ENCODE data around the gene MBP. TPM values are rescaled to one million over a fixed set of nuclear protein-coding genes. Genes with fewer than 3 reads are reported as not detected.

The MBP gene
- total RNA-seq, 2 donors from 2014 or later, result 43.0 to 65.8 TPM

DNA sequence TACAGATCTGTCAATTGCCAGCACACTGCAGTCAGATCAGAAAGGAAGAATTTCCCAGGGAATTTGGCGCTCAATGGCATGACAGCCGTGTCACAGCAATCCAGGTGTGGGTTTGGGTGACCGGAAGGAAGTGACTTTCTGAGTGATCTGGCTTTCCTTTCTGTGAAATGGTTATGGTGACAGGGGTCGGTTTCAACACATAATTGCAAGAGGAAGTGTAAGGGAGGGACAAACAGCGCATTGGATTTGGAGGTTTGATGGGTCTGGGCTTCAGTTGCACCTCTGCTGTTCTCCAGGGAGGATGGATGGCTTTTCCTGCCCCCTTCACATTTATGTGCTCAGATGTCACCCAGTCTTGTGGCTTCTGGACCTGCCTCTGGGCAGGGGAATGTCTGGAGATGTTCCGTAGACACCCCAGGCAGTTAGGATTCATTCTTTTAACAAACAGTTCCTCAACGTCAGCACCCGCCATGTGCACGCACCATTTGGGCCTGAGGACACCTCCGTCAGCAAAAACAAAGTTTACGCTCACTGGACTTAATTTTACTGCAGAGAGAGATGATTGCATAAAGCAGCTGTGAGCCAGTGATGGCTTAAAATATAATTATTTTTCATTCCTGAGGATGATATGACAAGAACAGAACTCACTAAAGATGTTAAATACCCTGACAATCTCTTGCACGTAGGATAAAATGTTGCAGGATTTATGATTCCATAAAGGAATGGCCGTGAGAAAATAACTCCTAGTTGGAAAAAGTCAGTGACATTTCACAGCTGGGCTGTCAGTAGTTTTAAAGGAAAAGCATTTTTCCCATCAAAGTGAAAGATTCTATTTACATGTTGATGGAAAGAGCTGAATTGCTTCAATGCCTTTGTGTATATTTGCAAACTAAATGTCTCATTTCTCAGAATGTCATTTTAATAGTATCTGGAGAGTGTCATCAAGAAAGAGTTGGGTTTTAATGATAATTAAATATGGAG lies 36.9 kb downstream of the MBP start:
- Histone ChIP-seq H3K36me3 (no peaks in the 10 kb centered on the region), H3K4me1 (no peaks in the 10 kb centered on the region), H3K4me3 (no peak overlapping the region), H3K27me3 (no peaks in the 10 kb centered on the region), H3K27ac (no peak overlapping the region), H3K9ac (ENCODE audit: low read depth in 2 of 2, low read length in 2 of 2) (no peak overlapping the region), H3K9me3 (no peaks in the 10 kb centered on the region)
- no peak for DNase-seq
- intact Hi-C loops (cut with DNase I), result no loop called here
- TF ChIP-seq, protein P1, sequence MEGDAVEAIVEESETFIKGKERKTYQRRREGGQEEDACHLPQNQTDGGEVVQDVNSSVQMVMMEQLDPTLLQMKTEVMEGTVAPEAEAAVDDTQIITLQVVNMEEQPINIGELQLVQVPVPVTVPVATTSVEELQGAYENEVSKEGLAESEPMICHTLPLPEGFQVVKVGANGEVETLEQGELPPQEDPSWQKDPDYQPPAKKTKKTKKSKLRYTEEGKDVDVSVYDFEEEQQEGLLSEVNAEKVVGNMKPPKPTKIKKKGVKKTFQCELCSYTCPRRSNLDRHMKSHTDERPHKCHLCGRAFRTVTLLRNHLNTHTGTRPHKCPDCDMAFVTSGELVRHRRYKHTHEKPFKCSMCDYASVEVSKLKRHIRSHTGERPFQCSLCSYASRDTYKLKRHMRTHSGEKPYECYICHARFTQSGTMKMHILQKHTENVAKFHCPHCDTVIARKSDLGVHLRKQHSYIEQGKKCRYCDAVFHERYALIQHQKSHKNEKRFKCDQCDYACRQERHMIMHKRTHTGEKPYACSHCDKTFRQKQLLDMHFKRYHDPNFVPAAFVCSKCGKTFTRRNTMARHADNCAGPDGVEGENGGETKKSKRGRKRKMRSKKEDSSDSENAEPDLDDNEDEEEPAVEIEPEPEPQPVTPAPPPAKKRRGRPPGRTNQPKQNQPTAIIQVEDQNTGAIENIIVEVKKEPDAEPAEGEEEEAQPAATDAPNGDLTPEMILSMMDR (IDR thresholded peaks at IDR 0.05), result no peak

DNA sequence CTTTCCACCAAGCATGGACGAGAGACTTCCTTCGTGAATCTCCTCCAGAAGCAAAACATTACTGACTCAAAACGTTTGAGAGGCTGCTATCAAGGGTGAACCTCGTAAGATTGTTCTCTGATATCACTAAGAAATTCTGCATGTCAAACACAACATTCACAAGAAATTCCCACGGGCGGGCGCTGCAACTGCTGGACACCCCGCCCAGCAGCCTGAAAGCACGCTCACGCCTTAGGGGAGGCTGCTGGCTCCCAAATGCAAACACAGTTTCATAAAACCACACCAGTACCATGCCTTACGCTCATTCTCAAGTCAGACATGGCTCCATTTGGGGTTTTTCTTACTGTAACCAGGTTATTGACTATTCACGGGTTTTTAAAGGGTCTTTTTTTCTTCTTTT lies 39.0 kb downstream of the MBP start:
- TF ChIP-seq, protein P1 (IDR thresholded peaks at IDR 0.05), result no peak
- no peak overlapping the region for H3K27ac ChIP-seq
- intact Hi-C loops (cut with DNase I), result no loop called here
- no peak for DNase-seq
- no peaks in the 10 kb centered on the region for H3K4me1 ChIP-seq
- H3K9ac ChIP-seq (ENCODE audit: low read depth in 2 of 2, low read length in 2 of 2), result no peak overlapping the region
- no peaks in the 10 kb centered on the region for H3K9me3 ChIP-seq
- no peaks in the 10 kb centered on the region for H3K27me3 ChIP-seq
- H3K4me3 ChIP-seq, result no peak overlapping the region
- H3K36me3 ChIP-seq, result no peaks in the 10 kb centered on the region

DNA sequence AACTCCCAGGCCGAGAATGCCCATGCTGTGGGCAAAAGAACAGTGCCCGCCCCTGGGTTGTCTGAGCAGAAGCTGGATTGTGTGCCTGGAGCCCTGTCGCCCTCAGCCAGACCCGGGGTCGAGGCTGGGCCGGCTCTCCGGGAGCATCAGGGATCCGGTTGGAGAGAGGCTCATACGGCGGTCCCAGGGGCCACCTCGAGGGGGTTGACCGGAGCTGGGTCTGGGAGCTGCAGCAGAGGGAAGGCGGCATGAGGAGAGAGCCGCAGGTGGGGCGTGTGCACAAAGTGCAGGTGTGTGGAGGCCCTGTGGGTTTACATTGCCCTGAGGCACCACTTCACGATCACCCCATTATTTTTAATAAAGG lies 39.5 kb downstream of the MBP start:
- Histone ChIP-seq H3K27me3 (no peaks in the 10 kb centered on the region), H3K36me3 (no peaks in the 10 kb centered on the region), H3K4me1 (no peaks in the 10 kb centered on the region), H3K9me3 (no peaks in the 10 kb centered on the region), H3K27ac (no peak overlapping the region), H3K4me3 (no peak overlapping the region), H3K9ac (ENCODE audit: low read depth in 2 of 2, low read length in 2 of 2) (no peak overlapping the region)
- intact Hi-C loops (cut with DNase I), result no loop called here
- no peak for DNase-seq
- TF ChIP-seq, protein P1 (IDR thresholded peaks at IDR 0.05), result no peak

DNA sequence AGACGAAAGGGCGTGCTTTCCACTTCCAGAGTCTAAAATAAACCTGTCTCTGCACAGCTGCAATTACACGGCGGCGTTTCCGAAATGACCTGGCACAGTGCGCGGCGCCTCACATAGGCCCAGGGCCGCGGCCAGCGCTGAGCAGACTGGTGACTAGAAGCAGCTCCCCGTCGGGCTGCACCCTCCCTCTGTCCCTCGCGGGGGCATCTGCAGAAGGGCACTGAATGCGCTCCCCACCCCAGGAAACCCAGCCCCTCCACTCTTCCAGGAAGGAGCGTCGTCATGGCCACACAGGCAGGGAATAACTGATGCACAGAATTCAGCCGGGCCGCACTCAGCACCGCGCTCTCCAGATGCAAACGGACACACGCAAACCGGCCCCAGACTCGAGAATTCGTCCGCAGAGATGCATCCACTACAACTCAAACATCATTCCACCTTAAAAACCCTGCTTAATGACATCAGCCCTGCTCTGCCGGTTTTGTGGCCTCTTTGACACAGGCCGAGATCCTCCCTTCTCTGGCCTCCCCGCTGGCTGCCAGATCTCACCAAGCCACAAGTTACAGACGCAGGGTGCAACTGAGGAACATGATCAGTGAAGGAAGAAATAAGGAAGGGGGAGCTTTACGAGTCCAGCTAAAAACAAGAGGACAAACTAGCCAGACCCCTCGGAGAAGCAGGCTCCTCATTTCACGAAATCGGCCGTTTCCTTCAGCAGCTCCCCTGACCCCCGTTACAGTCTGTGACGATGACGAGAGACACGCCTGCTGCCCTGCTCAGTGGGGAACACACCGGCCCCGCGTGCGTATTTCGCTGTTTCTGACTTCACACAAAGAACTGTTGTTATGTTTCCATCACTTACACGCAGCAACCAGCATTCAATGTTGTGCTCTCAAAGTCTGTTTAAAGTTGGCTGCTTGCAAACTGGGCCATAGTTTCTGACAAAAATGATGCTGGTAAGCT lies 40.2 kb downstream of the MBP start:
- Histone ChIP-seq H3K9ac (ENCODE audit: low read depth in 2 of 2, low read length in 2 of 2) (no peak overlapping the region), H3K36me3 (no peaks in the 10 kb centered on the region), H3K27me3 (no peaks in the 10 kb centered on the region), H3K9me3 (no peaks in the 10 kb centered on the region), H3K4me1 (peaks cover 5% of the 10 kb centered on the region), H3K27ac (no peak overlapping the region), H3K4me3 (no peak overlapping the region)
- intact Hi-C loops (cut with DNase I), result no loop called here
- TF ChIP-seq, protein P1 (IDR thresholded peaks at IDR 0.05), result no peak
- no peak for DNase-seq

DNA sequence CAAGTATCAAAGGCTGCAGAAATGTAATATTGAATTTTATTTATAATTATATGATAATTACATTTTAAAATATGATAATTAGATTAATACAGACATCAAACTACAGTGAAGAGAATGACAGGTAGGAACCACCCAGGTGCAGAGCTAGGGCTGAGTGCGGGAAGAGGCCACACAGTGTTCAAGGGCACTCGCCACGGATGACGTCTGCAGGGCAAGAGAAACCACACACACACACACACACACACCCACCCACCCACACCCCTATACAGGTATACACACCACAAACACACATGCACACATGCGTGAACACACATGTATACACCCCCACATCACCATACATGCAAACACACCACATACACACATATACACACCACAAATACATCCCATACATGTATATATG lies 41.2 kb downstream of the MBP start:
- no peak for DNase-seq
- Histone ChIP-seq H3K9ac (ENCODE audit: low read depth in 2 of 2, low read length in 2 of 2) (no peak overlapping the region), H3K9me3 (no peaks in the 10 kb centered on the region), H3K27ac (no peak overlapping the region), H3K36me3 (no peaks in the 10 kb centered on the region), H3K27me3 (no peaks in the 10 kb centered on the region), H3K4me1 (peaks cover 10% of the 10 kb centered on the region), H3K4me3 (no peak overlapping the region)
- intact Hi-C loops (cut with DNase I), result no loop called here
- TF ChIP-seq, protein P1 (IDR thresholded peaks at IDR 0.05), result no peak
